Loucy (cell line): ENCODE results near the gene RUNX1.

Source experiments
- H2AFZ ChIP-seq: fragments of 200-600 bp; sonication (generic); 2 replicates; pipeline ENCODE4 v1.6.0; 2016; ENCODE audit warnings: antibody characterized with exemption, mild to moderate bottlenecking, low read length, moderate library complexity
- H3F3A ChIP-seq: fragments of 200-600 bp; 2 replicates; pipeline ENCODE4 v1.6.0; 2016; ENCODE audit warnings: antibody characterized with exemption, low read depth, mild to moderate bottlenecking
- H3K27me3 ChIP-seq: fragments of 200-600 bp; sonication (generic); 2 replicates; pipeline ENCODE4 v1.6.1; 2014; ENCODE audit warnings: low read length, mild to moderate bottlenecking; ENCODE audit not compliant: insufficient read depth, poor library complexity, severe bottlenecking
- H3K36me3 ChIP-seq: fragments of 200-600 bp; sonication (generic); 2 replicates; pipeline ENCODE4 v1.6.1; 2016; ENCODE audit warnings: low read length; ENCODE audit not compliant: insufficient read depth
- H3K4me1 ChIP-seq: fragments of 200-600 bp; sonication (generic); 2 replicates; pipeline ENCODE4 v1.5.1; 2014; ENCODE audit warnings: low read length, mild to moderate bottlenecking; ENCODE audit not compliant: insufficient read depth, poor library complexity, severe bottlenecking
- H3K4me2 ChIP-seq: fragments of 200-600 bp; sonication (generic); 2 replicates; pipeline ENCODE4 v1.6.0; 2014; ENCODE audit warnings: antibody characterized with exemption, low read length, low read depth, mild to moderate bottlenecking; ENCODE audit not compliant: poor library complexity, severe bottlenecking
- H3K4me3 ChIP-seq: fragments of 200-600 bp; sonication (generic); 2 replicates; pipeline ENCODE4 v1.5.1; 2014; ENCODE audit warnings: low read length, mild to moderate bottlenecking, mixed read lengths; ENCODE audit not compliant: poor library complexity, severe bottlenecking
- H3K79me2 ChIP-seq: fragments of 200-600 bp; sonication (generic); 2 replicates; pipeline ENCODE4 v1.6.1; 2014; ENCODE audit warnings: low read length; ENCODE audit not compliant: insufficient read depth
- H3K9ac ChIP-seq: fragments of 200-600 bp; sonication (generic); 2 replicates; pipeline ENCODE4 v1.6.0; 2014; ENCODE audit warnings: mild to moderate bottlenecking, low read depth, low read length, moderate library complexity; ENCODE audit not compliant: poor library complexity, severe bottlenecking
- H3K9me2 ChIP-seq: fragments of 200-600 bp; sonication (generic); replicated peaks from 2 replicates; pipeline ENCODE4 v1.6.1; 2016; ENCODE audit warnings: low read depth, low read length, mixed read lengths
- H3K9me3 ChIP-seq: fragments of 200-600 bp; sonication (generic); 2 replicates; pipeline ENCODE4 v1.6.1; 2014; ENCODE audit warnings: mild to moderate bottlenecking, antibody characterized with exemption, low read length, low read depth; ENCODE audit not compliant: insufficient read depth
- H4K20me1 ChIP-seq: fragments of 200-600 bp; sonication (generic); 2 replicates; pipeline ENCODE4 v1.6.0; 2014; ENCODE audit warnings: antibody characterized with exemption, low read length, mild to moderate bottlenecking; ENCODE audit not compliant: insufficient read depth, poor library complexity, severe bottlenecking
- CTCF ChIP-seq: fragments of 200-600 bp; sonication (generic); conservative IDR thresholded peaks from 2 replicates; pipeline ENCODE4 v1.5.1; 2014; ENCODE audit warnings: mild to moderate bottlenecking, antibody characterized with exemption, low read length
- EZH2phosphoT487 ChIP-seq: fragments of 200-600 bp; IDR thresholded peaks from 2 replicates; pipeline ENCODE4 v1.6.1; 2018; ENCODE audit warnings: antibody characterized with exemption, mild to moderate bottlenecking, moderate library complexity, borderline replicate concordance

Gene RUNX1

DNA sequence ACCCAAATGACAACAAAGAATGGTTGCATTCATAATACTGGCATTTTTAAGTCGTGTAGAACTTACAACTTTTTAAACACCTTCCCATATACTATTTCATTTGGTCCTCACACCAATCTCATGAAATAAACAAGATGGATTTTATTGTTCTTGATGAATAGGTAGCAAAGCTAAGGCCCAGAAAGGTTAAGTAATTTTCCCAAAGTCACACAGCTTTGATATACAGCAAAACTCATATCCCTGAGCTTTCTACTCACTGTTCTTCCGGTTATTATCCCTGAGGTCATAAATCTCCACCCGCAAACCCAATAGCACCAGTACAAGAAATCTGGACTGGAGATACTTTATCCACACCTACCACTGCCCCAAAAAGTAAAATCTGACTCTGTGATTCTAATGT, 186.2 kb downstream of the RUNX1 start:
- no peaks in the 10 kb centered on the region for H3K27me3 ChIP-seq
- H3K4me3 ChIP-seq: no peak overlapping the region
- peaks cover 99% of the 10 kb centered on the region for H3K36me3 ChIP-seq
- peaks cover 16% of the 10 kb centered on the region for H3K4me1 ChIP-seq
- TF ChIP-seq EZH2phosphoT487 (no peak), CTCF (no peak)
- no peaks in the 10 kb centered on the region; the same call in 1 of the 2 replicates for H3F3A ChIP-seq
- no peaks in the 10 kb centered on the region for H3K9me2 ChIP-seq
- no peaks in the 10 kb centered on the region for H3K9me3 ChIP-seq
- H3K79me2 ChIP-seq: peaks cover 95% of the 10 kb centered on the region
- H2AFZ ChIP-seq: no peak overlapping the region
- no peak overlapping the region for H3K9ac ChIP-seq
- peaks cover 91% of the 10 kb centered on the region for H4K20me1 ChIP-seq
- H3K4me2 ChIP-seq: no peak overlapping the region

DNA sequence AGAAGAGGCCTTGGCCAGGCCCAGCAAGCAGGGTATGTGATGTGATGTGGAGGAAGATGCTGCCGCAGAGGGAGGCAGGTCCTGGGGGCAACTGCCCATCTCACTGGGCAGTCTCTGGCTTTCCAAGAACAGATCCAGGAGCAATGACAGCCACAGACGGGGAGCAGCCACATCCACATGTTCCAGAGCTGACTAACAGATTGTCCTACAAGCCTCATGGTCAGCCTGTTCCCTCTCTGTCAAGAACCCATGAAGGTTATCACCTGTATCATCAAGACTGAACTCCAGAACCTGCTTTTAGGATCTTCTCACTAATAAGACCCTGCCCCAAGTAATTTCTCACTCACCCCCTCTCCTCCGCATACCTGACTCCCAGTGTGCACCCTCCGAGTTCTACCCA, 187.8 kb downstream of the RUNX1 start:
- Histone ChIP-seq H4K20me1 (peaks cover 93% of the 10 kb centered on the region), H3K4me1 (peaks cover 5% of the 10 kb centered on the region), H3K9me2 (no peaks in the 10 kb centered on the region), H3K79me2 (peaks cover 89% of the 10 kb centered on the region), H3K27me3 (no peaks in the 10 kb centered on the region), H2AFZ (no peak overlapping the region), H3F3A (no peaks in the 10 kb centered on the region; the same call in 1 of the 2 replicates), H3K36me3 (peaks cover 100% of the 10 kb centered on the region), H3K9ac (no peak overlapping the region), H3K9me3 (no peaks in the 10 kb centered on the region), H3K4me3 (no peak overlapping the region), H3K4me2 (no peak overlapping the region)
- no peak for TF ChIP-seq EZH2phosphoT487
- no peak for TF ChIP-seq CTCF

- Histone ChIP-seq H3K9me2 (no peaks in the 10 kb centered on the region), H3K9me3 (no peaks in the 10 kb centered on the region), H3K9ac (no peak overlapping the region), H3K4me1 (no peaks in the 10 kb centered on the region), H3K4me2 (no peak overlapping the region), H3K36me3 (peaks cover 100% of the 10 kb centered on the region), H3F3A (no peaks in the 10 kb centered on the region; the same call in 1 of the 2 replicates), H4K20me1 (peaks cover 90% of the 10 kb centered on the region), H3K27me3 (no peaks in the 10 kb centered on the region), H3K4me3 (no peak overlapping the region), H3K79me2 (peaks cover 83% of the 10 kb centered on the region), H2AFZ (no peak overlapping the region)
- TF ChIP-seq CTCF (no peak), EZH2phosphoT487 (no peak)
Observed at GRCh38 chr21:34859976-34860653, 189.0 kb downstream of the RUNX1 start.
